SK-N-MC (cell line): Measurements from ENCODE around the gene MEGF9.

Experiments
- EZH2 ChIP-seq: fragments of 200-600 bp; sonication (generic); IDR thresholded peaks from one replicate; pipeline ENCODE4 v1.6.1; 2017; ENCODE audit warnings: antibody characterized with exemption
- POLR2AphosphoS5 ChIP-seq: IDR thresholded peaks from 2 replicates; pipeline ENCODE4 v1.6.1; 2012; ENCODE audit warnings: mild to moderate bottlenecking, low read depth, low read length, borderline replicate concordance

DNA sequence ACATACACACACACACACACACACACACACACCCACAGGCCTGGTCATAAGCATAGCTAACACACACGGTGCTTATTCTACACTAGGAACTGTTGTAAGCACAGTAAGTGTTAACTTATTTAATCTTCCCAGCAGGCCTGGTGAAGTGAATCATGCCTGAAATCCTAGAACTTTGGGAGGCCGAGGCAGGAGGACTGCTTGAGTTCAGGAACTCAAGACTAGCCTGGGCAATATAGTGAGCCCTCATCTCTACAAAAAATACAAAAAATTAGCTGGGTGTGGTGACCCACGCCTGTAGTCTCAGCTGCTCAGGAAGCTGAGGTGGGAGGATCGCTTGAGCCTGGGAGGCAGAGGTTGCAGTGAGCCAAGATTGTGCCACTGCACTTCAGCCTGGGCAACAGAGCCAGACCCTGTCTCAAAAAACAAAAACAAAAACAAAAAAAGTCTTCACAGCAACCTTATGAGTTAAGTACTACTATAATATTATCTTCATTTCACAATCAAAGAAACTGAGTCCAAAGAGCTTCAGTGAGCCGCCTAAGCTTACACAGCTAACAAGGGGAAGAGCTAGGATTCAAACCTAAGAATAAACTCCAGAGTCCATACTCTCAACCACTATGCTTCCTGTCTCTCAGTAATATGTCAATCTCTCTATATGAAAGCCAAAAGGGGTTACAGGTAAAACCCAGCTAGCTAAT lies 2.3 kb downstream of the MEGF9 start:
- TF ChIP-seq EZH2 (no peak), POLR2AphosphoS5 (no peak)
